K562 (cell line): ENCODE results near the gene SPATA24. TPM values are rescaled to one million over a fixed set of nuclear protein-coding genes. Genes with fewer than 3 reads are reported as not detected.
A peak's percentile ranks its signal among the peaks of the same experiment; 100 is the strongest.

ENCODE experiments used
- CBX3 ChIP-seq, 2 experiments: IDR thresholded peaks; 1 replicate in 1 of 2; 2 replicates in 1 of 2; pipeline ENCODE4 v1.6.1; 2012; ENCODE audit warnings: inconsistent platforms in 2 of 2, low read length in 2 of 2, borderline replicate concordance in 1 of 2, control low read depth in 1 of 2
- CHCHD3 ChIP-seq: fragments of 250-450 bp; sonication (Bioruptor Pico); IDR thresholded peaks from 2 replicates; pipeline ENCODE4 v2.1.2; 2022; ENCODE audit warnings: mild to moderate bottlenecking
- CHD2 ChIP-seq: IDR thresholded peaks from 2 replicates; pipeline ENCODE4 v1.6.1; 2011; ENCODE audit warnings: low read depth, low read length
- COPS2 ChIP-seq: fragments of 450-650 bp; conservative IDR thresholded peaks from 2 replicates; pipeline ENCODE4 v1.6.1; 2016; ENCODE audit warnings: mild to moderate bottlenecking, moderate library complexity
- HMGXB4 ChIP-seq: sonication (generic); formaldehyde crosslinking; IDR thresholded peaks from 2 replicates; pipeline ENCODE4 v1.8.1; 2023; ENCODE audit warnings: mild to moderate bottlenecking, missing genetic modification reagents
- KLF16 ChIP-seq: IDR thresholded peaks from 2 replicates; pipeline ENCODE4 v1.6.1; 2016; ENCODE audit warnings: antibody characterized with exemption
- LCOR ChIP-seq: sonication (generic); formaldehyde crosslinking; IDR thresholded peaks from 2 replicates; pipeline ENCODE4 v1.8.0; 2022; ENCODE audit warnings: mild to moderate bottlenecking, missing genetic modification reagents
- NBN ChIP-seq: fragments of 450-650 bp; IDR thresholded peaks from 2 replicates; pipeline ENCODE4 v1.6.1; 2016; ENCODE audit warnings: low read depth, mild to moderate bottlenecking
- OTX1 ChIP-seq: fragments of 450-650 bp; formaldehyde crosslinking; IDR thresholded peaks from 2 replicates; pipeline ENCODE4 v1.4.0; 2022; ENCODE audit warnings: mild to moderate bottlenecking
- PML ChIP-seq: IDR thresholded peaks from 2 replicates; pipeline ENCODE4 v1.6.1; 2012; ENCODE audit warnings: low read length, inconsistent platforms
- POU5F1 ChIP-seq: fragments of 150-350 bp; IDR thresholded peaks from 2 replicates; pipeline ENCODE4 v1.6.1; 2014; ENCODE audit warnings: borderline replicate concordance, low read length, low read depth, mild to moderate bottlenecking; ENCODE audit not compliant: partially characterized antibody
- PURB ChIP-seq: sonication (generic); formaldehyde crosslinking; IDR thresholded peaks from 2 replicates; pipeline ENCODE4 v1.9.0; 2021; ENCODE audit warnings: low read depth, mild to moderate bottlenecking, missing genetic modification reagents
- RBFOX2 ChIP-seq: fragments of 200-400 bp; formaldehyde crosslinking; IDR thresholded peaks from 2 replicates; pipeline ENCODE4 v1.6.1; 2017; ENCODE audit warnings: low read depth, mild to moderate bottlenecking, low read length, moderate library complexity
- RREB1 ChIP-seq: fragments of 250-450 bp; sonication (Bioruptor Pico); IDR thresholded peaks from 2 replicates; pipeline ENCODE4 v1.4.0; 2020
- UBTF ChIP-seq, 2 experiments: IDR thresholded peaks; 2 replicates each; pipeline ENCODE4 v1.6.1; 2012; ENCODE audit warnings: improper control_type of control experiment in 2 of 2, low read depth in 2 of 2, low read length in 2 of 2, borderline replicate concordance in 1 of 2
- ZC3H11A ChIP-seq: IDR thresholded peaks from 2 replicates; pipeline ENCODE4 v1.6.1; 2012; ENCODE audit warnings: low read depth, low read length, improper control_type of control experiment
- ZNF121 ChIP-seq: sonication (generic); formaldehyde crosslinking; conservative IDR thresholded peaks from 2 replicates; pipeline ENCODE4 v1.8.0; 2022; ENCODE audit warnings: missing genetic modification reagents
- polyA plus RNA-seq, 8 experiments: library from polyadenylated mRNA; depleted of rRNA in 4 of 8; stranded (reverse) in 5 of 8; unstranded in 3 of 8; fragments of >200 nt; fragmentation: Nextera tagmentation in 2 of 8; fragmentation: Illumina TruSeq in 1 of 8; extraction: Ambion mirVana in 2 of 8; extraction: Trizol in 1 of 8; gene quantifications; 2 replicates each; pipeline versions ENCODE4 v1.2.1 to v1.2.3, GENCODE V29; 2011 to 2014; ENCODE audit warnings: inconsistent platforms in 1 of 8, missing spikeins in 1 of 8
- total RNA-seq, 7 experiments: library from RNA; depleted of rRNA in 6 of 7; stranded (reverse); fragments of >200 nt in 6 of 7; fragmentation: Illumina TruSeq in 2 of 7; extraction: Trizol in 2 of 7; gene quantifications; 2 replicates each; pipeline versions ENCODE4 v1.2.1 to v1.2.3, GENCODE V29; 2011 to 2021; ENCODE audit warnings: low replicate concordance in 1 of 7

SPATA24 gene
- total and polyA plus RNA-seq, 9 of the 15 experiments (the other 6 are each of a cell fraction or from before 2014, with no cell fraction given): 4.1 to 12.6 (median 8.0) TPM

- TF ChIP-seq PURB (CRISPR knock-in tag) (no peak), OTX1 (CRISPR knock-in tag) (no peak), COPS2 (no peak), NBN (peak; percentile 45; the same call in 1 of the 2 replicates), ZNF121 (CRISPR knock-in tag) (no peak), CBX3 (IDR thresholded peaks at IDR 0.05; ENCODE audit: borderline replicate concordance in 1 of 2, low read length in 2 of 2) (no peak), CHD2 (no peak), CHCHD3 (CRISPR knock-in tag) (no peak), RBFOX2 (peak; percentile 81), RREB1 (CRISPR knock-in tag) (peak; percentile 97), UBTF (IDR thresholded peaks at IDR 0.05; ENCODE audit: borderline replicate concordance in 1 of 2, low read depth in 2 of 2, low read length in 2 of 2) (0 out of 4 replicates have a peak, but pooled peaks of 1 of the 2 experiments have one; percentile 15), HMGXB4 (no peak), POU5F1 (peak; percentile 40), ZC3H11A (no peak), PML (no peak), KLF16 (no peak; the same call in 1 of the 2 replicates), LCOR (CRISPR knock-in tag) (0 out of 2 replicates have a peak, but pooled peaks have one; percentile 35)
These were observed 35.4 kb upstream of the SPATA24 start, which contains the start of gene DNAJC18 (continued) for GRCh38 chr5:139439013-139439903.
